Hippocampal formation (tissue), 2 donors: ENCODE measurements around the gene AMER2.
A peak's percentile ranks its signal among the peaks of the same experiment; 100 is the strongest.
"Not testable (repeated sequence)": the region's sequence is repeated elsewhere in the genome, so short reads cannot be mapped to it uniquely, and the experiment has no call there.

Source experiments
- DNase-seq, 2 donors: peaks; one replicate each; lab custom pipeline; 2025; lab: John Stamatoyannopoulos, UW

AMER2 gene

DNA sequence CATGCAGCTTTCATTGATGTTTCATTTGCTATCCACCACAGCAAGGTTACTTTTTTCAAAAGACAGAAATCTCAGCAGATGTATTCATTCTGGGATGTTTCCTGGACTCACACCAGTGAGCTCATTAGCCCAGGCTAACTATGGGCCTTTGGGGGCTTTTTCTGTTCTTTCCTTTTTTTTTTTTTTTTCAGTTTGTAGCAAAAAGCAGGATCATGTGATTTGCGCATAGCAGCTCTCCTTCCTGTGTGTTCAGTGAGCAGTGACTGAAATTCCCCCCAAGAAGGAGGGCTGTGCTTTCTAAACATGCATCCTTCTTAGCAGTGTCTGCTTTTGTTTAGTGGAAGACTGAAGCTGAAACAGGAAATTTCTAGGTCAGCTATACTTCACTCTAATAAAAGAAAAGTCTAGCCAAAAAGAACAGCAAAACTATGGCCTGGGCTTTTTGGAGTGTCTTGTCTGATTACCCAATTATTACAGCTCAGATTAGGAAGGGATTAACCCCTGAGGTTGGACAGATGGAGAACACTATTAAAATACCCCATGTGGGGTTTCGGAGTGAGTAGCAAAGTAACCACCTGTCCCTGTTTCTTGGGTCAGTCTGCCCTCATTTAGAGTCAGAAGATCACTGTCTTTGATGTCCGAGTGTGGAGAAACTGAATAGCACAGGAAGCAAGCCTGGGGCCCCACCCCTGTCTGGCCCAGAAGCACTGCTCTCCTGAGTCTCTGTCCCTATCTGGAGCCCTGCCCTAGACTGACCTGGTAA is 8.9 kb upstream of the AMER2 start:
- no peak for DNase-seq

DNA sequence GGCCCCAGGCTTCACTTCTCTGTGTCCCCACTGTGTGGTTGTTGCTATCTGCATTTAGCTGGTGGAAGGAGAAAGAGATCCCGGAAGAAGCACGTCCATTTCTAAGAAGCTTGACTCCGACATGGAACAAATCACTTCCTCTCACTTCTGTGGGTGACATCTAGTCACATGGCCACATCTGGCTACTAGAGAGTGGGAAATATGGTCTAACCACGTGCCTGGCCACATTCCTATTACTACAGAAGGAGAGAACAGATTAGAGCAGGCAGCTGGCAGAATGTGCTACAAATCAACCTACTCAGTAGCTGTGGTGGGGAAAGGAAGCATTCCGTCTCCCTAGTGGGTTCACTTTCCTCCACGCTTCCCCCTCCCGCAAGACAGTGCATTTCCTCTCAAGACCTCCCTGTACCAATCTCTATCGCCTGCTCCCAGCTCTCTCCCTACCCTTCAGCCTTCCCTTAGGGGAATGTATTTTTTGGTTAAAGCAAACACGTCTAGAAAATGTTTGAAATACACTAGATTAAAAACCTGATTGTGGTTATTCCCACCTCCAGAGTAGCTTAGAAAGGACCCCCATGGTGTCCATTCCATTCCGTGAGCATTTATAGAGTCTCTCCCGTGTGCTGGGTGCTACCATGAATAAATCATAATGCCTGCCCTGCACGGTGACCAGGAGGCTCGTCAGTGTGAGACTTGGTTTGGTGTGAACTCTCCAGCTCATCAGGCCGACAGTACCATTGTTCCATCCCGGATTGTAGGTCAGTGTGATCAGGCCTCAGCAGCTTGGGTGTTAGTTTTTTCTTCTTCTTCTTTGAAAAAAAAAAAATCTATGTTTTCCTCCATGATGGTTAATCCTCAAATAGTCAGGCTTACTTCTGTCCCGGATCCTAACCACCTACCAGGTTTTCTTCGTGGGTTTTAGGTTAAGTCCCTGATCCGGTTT is 8.0 kb upstream of the AMER2 start:
- no peak for DNase-seq

DNA sequence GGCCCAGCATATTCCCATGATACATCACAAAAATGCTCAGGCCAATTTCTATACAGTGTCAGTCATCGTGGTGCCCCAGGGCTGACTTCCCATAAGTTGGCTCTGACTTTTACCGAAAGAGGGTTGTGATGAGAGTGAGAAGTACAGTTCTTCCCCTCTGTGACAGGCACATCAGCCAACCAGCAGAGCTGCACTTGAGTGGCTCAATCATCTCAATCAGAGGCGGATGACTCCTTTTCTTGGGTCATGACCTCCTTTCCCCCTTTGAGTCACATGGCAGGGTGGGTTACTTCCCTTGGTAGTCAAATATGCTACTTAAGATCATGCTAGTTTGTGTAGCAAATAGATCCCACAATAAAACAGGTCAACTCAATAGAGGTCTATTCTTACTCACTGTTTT is 6.9 kb upstream of the AMER2 start:
- no peak for DNase-seq

DNA sequence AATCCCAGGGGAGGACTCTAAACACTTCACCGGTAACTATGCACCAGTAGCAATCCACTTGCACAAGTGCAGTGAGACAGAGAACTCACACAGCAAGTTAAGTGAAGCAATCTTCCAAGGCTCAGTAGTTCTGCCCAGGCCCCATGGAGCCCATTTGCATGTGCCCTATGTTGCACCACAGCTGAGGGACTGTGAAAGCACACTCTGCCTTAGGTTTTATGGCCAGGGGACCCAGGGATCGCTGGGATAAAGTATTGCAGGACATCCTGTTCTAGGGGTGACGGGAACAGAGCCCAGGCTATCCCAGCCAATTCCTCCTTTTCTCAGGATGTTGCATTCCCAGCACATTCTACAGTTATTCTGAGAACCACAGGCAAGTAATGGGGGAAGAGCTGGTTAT is 6.0 kb upstream of the AMER2 start:
- no peak for DNase-seq

DNA sequence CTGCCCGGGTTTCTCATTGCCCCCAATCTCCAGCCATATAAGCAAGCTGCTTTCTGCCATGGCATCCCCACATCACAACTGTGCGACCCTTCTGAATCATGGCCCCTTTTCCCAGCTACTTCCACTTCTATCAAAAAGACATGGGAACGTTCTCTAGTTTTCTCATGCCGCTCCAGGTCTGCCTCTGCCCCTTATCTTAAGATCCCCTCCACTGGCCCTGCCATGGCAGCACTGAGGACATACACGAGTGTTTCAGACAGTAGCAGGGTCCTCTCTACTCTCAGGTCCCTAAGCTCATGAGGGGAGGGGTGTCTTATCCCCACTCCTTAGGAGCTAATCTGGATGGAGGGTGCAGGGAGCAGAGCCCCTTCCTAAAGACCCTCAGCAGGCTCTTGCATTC is 5.5 kb upstream of the AMER2 start:
- DNase-seq: no peak

DNA sequence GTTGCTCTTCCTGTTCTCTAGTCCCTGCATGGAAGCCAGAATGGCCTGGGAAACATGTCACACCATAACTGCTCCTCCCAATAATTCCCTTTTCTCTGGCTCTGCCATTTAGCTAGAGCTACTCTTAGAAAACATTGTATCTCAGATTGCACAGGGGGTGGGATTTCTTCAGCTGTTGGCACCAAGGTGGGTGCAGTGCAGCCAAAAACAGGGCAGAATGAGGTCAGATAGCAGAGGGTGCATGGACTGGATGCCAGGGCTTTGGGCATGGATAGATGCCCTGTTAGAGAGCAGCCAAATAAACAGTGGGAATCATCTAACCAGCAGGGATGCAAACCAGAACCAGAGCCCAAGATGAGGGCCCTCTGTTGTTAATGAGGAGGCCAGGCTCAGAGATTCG is 4.9 kb upstream of the AMER2 start:
- peak; percentile 56 to 67 for DNase-seq

DNA sequence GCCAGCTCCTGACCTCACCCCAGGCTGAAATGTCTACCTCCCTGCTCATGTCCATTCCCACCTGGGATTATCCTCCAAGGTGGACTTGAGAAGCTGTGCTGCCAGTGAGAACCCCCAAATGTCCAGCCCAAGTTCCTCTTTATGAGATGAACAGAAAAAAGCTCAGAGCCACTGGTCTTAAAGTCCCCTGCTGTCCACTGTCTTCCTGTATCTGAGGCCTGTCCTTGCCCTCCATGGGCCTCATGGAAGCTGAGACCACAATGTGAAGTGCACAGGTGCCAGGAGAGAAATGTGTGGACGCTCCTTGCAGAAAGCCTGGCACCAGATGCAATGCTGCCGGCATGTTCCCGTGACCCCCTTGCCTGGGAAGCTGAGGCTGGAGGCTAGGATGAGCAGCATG is 3.3 kb upstream of the AMER2 start:
- no peak for DNase-seq

DNA sequence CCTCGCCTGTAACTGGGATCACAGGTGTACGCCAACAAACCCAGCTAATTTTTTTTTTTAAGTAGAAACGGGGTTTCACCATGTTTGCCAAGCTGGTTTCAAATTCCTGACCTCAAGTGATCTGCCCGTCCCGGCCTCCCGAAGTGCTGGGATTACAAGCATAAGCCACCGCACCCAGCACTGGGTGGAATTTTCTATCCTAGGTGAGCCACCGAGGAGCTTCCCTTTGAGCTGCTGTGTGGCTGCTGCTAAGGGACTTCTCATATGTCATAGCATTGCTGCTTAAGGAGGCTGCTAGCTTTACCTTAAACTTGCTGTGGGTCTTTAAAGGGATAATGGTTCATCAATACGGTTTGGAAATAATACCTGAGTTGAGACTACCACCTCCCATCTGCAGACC is 2.9 kb upstream of the AMER2 start:
- no peak for DNase-seq

DNA sequence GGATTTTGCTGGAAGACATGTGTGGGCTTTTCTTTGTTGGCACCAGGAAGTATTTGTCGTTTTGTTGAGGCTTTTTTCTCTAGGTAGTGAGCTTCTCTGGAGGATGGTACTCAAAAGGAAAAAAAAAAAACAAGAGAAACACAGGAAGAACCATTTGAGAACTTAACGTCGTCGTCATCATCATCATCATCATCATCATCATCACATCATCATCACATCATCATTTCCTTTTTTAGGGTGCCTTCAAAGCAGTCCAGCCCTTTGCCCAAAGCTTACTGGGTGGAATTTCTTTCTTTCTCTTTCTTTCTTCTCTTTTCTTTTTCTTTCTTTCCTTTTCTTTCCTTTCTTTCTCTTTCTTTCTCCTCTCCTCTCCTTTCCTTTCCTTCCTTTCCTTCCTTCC is 2.2 kb upstream of the AMER2 start:
- DNase-seq: no peak

DNA sequence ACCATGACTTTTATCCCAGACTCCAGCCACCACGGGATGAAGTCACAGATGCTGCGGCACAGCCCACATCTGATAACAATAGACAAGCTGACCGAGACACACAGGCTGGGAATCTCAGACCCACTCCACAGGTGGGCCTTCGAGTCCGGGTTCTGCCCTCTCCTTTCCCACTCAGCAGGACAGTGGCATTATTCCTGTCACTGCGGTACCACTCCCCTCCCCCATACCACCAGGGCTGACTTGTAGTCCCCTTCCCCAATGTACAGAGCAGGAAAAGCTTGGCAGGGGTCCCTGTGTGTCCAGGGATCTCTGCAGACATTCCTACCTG is 179 bp upstream of the AMER2 start:
- DNase-seq: peak in 1 of 2 donors; percentile 76

DNA sequence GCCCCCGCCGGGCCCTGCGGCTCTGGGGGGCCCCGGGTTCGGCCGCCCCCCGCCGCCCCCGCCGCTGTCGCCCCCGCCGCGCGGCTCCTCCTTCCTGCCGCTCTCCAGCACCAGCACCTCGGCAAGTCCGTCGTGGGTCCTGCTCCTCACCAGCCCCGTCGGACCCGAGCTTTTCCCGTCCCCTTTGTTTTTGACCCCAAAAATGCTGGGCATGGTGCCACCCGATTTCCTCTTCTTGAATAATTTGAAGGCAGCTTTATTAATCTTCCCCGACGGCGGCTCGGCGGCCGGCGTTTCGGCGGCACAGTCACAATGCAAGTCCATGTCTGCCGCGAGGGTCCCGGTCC is 945 bp downstream of the AMER2 start:
- no peak for DNase-seq

DNA sequence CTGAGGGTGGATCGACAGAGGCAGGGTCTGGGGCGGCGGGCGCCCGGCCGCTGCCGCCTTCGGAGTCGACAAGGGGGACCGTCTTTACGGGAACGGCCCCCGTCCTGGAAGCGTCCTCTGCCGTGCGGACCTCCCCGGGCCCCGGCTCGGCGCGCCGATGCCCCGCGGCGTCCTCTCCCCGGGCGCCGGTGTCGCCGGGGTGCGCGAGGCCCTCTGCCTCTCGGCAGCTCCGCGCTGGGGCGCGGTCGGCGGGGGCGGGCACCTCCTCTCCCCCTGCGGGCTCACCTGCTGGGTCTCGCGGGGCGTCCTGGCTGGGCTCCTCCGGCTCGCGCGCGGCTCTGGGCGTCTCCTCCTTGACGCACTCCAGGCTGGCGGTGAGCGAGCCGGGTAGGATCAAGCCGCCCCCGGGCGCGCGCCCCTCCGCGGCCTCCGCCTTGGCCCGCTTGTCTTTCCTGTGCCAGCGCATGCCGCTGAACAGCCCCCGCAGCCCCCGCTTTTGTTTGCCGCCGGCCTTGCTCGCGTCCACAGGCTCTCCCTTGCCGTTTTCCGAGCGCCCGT is 1.5 kb downstream of the AMER2 start:
- peak; percentile 73 to 78 for DNase-seq

DNA sequence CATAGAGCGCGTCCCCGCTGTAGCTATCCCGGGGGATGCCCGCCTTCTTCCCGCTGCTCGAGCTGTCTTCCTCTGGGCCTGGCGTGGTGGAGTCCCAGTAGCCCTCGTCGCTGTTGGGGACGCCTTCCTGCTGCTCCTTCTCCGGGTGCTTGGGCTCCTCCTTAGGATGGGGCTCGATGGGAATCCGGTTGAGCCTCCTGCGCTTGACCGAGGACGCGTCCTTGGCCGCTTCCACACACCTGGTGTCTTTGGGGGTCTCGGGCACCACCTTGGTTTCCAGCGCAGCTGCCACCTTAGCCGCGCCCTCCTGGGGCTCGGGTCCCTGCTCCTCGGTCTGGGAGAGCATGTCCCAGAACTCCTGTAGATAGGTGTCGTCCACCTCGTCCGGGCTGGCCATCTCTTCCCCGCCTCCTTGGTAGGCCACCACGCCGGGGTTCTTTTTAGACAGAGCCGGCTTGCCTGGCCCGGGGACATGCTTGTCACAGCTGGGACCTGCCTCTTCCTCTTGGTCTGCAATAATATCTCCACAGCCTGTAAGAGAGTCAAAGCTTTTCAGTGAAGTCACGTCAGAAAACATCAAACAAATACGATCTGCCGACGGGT is 2.0 kb downstream of the AMER2 start:
- DNase-seq: peak in 1 of 2 donors; percentile 46

DNA sequence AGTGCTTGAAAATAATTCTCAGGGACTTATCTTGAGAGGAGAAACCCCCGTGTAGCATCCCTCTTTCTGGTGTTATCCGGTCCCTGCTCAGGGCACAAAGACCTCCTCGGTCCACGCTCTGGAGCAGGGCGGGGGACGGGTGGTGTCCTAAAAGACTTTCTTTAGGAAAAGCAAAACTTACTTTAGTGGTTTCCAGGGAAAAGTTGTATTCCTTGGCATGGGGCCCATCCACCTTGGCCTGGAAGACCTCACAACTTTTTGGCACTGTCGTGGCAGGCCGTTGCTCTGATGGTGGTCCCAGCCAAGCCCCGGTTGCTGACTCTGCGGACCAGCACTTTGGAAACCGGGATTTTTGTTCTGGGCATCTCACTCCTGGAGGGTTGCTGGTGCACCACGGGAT is 2.7 kb downstream of the AMER2 start:
- DNase-seq: peak in 1 of 2 donors; percentile 35

DNA sequence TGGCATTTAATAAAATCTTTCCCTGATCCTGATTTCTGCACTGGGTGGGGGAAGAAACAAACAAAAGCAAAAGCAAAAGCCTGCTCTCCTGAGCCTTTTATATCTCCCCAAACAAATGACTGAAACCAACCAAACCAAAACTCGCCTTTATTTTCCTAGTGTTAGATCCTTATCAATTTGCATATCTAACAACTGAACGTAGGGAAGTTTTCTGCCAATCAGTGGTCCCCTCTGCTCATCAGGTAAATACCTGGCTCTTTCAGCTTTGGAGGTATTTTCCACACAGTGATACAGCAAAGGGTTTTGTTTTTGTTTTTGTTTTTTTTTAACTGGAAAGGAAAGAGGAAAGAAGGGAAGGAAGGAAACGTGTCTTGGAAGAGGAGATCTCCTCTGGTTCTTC is 3.3 kb downstream of the AMER2 start:
- no peak for DNase-seq

DNA sequence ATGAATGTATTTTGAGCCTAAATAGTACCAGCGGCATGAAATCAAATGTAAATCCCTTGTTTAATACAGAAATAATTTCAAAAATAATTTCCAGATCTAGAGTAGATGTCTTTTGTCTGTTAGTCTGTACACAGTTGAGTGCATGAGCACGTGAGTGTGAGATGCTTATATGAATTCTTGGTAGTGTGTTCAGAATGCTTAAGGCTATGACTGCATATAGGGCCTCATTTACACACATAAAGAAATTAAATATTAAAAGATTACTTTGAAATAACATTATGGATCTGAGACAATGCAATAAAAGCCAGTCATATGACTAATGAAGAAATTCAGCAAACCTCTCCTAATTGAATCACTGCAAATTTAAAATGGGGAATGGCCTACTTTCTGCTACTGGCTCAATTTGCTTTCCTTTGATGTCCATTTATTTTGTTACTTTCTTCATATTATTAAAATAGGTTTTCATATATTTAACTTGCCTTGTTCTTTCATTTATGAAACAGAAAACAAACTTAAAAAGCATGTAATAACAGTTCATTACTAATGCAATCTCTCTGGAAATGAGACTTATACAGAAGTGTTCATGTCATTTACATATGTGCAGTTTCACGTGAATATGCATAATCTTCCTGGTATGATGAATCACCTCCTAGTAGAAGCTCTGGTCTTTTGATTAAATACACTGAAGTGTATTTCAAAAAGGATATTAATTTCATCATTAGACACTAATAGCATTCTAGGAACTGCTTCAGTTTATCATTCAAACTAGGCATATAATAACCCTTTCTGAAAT is 4.5 kb downstream of the AMER2 start:
- peak in 1 of 2 donors; percentile 74 for DNase-seq

DNA sequence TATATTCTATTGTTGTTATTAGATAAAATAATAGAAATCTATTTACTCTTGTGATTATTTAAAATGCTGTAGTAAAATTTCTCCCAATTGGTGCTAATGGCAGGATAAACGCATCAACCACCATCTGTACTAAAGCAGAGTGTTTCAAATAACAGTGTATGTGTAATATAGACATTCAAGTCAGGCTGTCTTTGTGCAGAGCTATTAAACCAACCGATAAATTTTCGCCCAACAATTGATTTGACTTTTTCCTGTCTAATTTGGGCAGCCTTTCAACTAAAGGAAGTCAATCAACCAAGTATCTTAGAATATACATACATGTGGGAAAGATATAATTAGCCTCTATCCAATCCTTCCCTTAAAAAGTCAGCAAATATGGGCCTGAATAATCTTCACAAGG is 5.8 kb downstream of the AMER2 start:
- DNase-seq: no peak

DNA sequence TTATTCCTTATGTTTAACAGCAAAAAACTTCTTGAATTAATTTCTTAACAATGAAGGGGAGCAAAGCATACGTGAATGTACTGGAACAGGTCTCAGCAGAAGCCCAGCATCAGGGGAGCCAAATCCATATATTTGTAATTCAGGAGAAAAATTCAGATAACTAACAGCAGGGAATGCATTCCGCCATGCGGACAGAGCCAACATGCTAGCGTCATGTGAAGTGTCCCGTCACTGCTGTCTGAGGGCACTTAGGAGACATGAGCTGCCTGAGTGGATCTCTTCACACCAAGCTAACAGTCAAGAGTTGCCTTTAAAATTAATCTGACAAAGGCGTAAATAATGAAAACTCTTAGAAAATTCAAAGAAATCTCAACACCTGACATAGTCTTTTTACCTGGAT is 6.4 kb downstream of the AMER2 start:
- DNase-seq: no peak

DNA sequence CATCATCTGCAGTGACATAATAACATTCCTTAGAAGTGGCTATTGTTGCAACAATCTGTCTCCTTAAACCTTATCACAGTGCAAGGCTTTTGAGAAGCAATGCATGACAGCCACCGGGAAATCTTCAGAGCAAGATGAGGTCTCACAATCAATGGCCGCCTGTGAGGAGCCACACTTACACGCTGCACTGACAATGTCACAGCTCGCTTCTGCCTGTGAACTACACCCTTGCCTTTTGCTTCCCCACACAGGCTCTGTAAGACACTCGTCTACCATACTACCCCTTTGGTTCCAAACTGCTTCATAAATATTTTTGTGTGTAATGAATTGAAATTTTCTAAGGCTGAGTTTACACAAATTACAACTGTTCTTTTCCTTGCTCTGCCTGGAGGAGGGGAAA is 6.9 kb downstream of the AMER2 start:
- not testable (repeated sequence) for DNase-seq

DNA sequence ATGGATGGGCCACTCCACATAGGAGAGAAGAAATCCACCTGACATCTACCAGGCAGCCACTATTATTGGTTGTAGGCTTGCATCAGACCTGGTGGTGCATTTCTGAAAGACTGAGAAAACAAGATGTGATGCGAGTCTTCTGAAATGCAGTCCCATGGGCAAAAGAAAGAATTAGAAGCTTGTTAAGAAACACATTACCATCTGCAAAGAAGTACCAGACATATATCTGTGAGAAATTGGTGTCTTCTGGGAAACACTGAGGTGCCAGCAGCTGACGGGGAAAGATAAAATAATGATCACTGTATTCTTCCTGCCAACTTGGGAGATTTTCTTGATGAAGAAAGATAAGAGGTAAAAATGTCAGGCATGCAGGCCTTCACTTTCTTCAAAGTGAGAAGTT is 14.4 kb downstream of the AMER2 start:
- DNase-seq: no peak

DNA sequence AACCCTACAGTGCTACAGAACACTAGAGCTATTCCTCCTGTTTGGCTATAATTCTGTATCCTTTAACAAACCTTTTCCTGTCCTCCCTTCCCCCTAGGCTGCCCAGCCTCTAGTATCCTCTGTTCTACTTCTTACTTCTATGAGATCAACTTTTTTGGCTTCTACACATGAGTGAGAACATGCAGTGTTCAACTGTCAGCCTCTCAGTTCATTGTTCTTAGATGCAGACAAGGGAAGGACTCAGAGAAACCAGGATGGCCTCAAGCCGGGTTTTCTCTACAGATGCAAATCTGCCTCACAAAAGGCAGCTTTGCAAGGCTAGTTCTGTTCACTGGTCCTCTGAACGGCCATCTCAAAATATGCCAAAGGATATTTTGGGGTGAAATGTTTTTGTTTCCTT is 18.4 kb downstream of the AMER2 start:
- DNase-seq: peak; percentile 27 to 89

DNA sequence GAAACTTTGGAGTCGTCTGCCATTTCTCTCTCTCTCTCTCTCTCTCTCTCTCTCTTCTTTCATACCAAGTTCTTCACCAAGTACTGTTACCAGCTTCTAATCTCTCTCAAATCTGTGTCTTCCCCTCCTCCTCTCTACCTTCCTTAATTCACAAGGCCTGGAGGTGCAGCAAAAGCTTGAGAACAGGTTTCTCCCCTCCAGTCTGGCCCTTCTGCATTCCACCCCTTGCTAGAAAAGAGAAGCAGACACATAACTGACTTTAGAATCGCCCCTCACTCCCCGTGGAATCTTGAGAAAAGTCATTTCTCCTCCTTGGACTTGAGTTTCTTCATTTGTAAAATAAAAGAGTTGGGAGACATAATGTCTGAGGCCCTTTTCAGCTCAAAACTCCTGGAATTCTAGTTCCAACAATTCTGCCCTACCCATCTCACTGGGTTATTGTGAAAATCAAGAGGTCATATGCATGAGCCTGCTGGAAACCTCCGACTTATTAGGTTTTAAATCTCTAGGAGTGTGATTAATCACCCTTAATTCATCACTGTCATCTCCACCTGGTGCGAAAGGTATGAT is 20.4 kb downstream of the AMER2 start:
- no peak for DNase-seq
